ENCODE data around the gene TRIM39.

Gene TRIM39

GRCh38 chr6:30317913-30318589 lies 8.7 kb upstream of the TRIM39 start (continued):
- TF ChIP-seq ZNF18 (tag by site-specific recombination; IDR thresholded peaks at IDR 0.05) (no peak), RBAK (tag by site-specific recombination; IDR thresholded peaks at IDR 0.05) (no peak)

- ChIA-PET CTCF (no interaction called here), POLR2A (no interaction called here)
- Histone ChIP-seq H3K36me3 (ENCODE audit: control insufficient read depth in 2 of 2, insufficient read depth in 1 of 2, low read length in 2 of 2) (peaks cover 0 to 28% of the 10 kb centered on the region in 2 experiments; a peak in 2 of 3 replicates), H3K4me1 (ENCODE audit: control insufficient read depth, insufficient read depth, low read length) (peaks cover 8% of the 10 kb centered on the region; the same call in 1 of the 2 replicates), H3K27ac (ENCODE audit: extremely low read depth, low read depth, low read length) (no peak overlapping the region), H3K9me3 (ENCODE audit: control insufficient read depth, insufficient read depth, low read depth, low read length) (no peaks in the 10 kb centered on the region), H3K4me3 (ENCODE audit: low read depth, low read length) (no peak overlapping the region)
- TF ChIP-seq ZBTB6 (tag by site-specific recombination; IDR thresholded peaks at IDR 0.05) (no peak), ZNF394 (tag by site-specific recombination; IDR thresholded peaks at IDR 0.05; ENCODE audit: borderline replicate concordance) (no peak), ZSCAN5A (tag by site-specific recombination; IDR thresholded peaks at IDR 0.05) (no peak), ZNF530 (tag by site-specific recombination; IDR thresholded peaks at IDR 0.05; ENCODE audit: low read depth) (no peak), ZNF544 (tag by site-specific recombination; IDR thresholded peaks at IDR 0.05) (no peak), ZFP69B (tag by site-specific recombination; IDR thresholded peaks at IDR 0.05) (no peak), ZSCAN23 (tag by site-specific recombination; IDR thresholded peaks at IDR 0.05) (no peak), ZNF654 (tag by site-specific recombination; IDR thresholded peaks at IDR 0.05; ENCODE audit: low read depth) (no peak), ZNF366 (tag by site-specific recombination; conservative IDR thresholded peaks at IDR 0.05) (no peak), BCL11A (tag by site-specific recombination; IDR thresholded peaks at IDR 0.05; ENCODE audit: low read depth) (no peak), ZNF280D (tag by site-specific recombination; IDR thresholded peaks at IDR 0.05) (no peak), ZNF623 (tag by site-specific recombination; IDR thresholded peaks at IDR 0.05) (no peak)
Observed at GRCh38 chr6:30319146-30319835, 7.4 kb upstream of the TRIM39 start.
